Measurements from ENCODE around the gene CASKIN1.
"Not testable (repeated sequence)": the region's sequence is repeated elsewhere in the genome, so short reads cannot be mapped to it uniquely, and the experiment has no call there.

CASKIN1 gene

DNA sequence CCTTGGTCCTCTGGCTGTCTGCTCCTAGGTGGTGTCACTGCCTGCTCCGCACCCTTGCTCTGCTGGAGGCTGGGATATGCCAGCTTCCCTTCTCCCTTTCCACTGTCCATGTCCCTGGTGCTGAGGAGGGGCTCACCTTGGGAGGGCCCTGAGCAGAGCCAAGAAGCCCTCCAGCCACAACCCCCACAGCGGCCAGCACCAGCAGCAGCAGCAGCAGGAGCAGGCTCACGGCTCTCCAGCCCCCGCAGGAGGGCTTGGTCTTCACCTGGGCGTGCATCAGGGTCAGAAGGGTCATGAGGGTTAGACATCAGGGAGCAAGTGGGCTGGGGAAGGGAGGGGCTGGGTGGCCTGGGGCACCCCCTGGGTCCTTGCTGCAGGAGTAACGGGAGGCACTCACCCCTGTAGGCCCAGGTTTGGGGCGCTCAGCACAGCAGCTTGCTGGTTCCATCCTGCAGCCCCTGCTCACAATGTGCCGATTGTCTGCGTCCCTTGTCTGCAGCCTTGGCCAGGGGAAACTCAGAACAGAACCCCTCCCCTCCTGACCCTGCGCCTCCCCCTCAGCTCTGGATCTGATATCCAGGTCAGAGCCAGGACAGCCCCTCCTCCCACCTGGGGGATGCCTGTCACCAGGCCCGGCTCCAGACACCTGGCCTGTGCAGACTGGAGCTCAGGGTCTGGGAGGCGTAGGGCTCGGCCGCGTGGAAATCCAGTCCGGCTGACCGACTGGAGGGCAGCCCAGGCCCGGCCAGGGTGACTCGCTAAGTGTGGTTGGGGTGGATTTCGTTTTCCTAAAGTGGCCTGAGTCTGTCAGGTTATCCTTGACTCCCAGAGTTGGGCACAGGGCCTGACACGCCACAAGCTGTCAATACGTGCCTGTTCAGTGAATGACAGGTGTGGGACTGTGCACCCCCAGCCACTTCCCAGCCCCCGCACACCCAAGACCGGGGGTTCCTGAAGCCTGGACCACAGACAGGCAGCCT is 14.3 kb upstream of the CASKIN1 start, which contains the start of gene BRICD5:
BRICD5 (minus strand) TSS at position 478 of the 980 bp plus-strand sequence; CDS start at position 448, 30 bp downstream.
- DNase-seq (ENCODE audit: low read depth), result no peak

- no peak for DNase-seq (ENCODE audit: low read depth)
These were observed 13.6 kb upstream of the CASKIN1 start for GRCh38 chr16:2210009-2210332.

DNA sequence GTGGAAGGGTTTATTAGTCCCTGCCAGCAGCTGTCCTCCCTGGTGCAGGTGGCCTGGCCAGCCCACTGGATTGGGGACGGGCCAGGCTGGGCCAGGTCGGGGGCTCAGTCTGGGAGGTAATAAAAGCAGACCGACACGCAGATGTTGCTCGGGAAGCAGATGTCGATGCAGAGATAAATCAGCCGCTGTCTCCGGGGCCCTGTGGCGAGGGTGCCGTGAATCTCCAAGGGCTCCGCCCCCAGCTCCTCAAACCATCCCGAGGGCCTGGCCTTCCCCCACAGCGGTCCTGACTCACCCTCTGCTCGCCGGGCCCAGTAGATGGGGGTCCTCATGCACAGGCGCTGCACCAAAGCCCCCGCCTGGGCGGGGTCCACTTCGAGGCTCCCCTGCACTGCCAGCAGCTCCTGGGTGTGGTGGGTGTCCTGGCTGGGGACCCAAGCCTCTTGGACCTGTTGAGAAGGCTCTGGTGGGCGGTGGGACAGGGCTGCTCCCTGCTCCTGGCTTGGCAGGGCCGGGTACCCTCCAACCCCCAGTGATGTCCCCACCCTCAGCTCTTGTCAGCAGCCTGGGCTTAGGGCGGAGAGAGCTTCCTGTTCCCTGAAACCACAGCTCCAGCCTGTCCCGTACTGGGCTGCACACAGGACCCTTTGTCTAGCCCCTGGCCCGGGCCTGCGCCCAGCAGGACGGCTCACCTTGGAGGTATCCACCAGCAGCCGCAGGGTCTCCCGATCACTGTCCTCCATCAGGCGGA is 13.0 kb upstream of the CASKIN1 start:
- DNase-seq (ENCODE audit: low read depth), result no peak

DNA sequence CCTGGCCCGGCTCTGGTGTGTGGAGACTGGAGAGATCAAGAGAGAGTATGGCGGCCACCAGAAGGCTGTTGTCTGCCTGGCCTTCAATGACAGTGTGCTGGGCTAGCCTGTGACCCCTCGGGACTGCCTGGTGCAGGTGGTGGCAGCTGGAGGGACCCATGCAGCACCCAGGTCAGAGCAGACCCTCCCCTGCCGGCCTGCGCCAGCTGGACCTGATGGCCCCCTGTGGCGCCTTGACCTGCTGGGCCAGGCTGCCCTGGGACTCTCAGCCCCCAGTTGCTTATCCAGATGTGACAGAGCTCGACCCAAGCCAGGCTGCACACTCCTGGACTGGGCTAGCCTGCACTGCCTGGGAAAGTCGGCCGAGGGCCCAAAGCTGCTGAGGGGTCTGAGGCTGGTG is 12.4 kb upstream of the CASKIN1 start:
- DNase-seq (ENCODE audit: low read depth), result no peak

- DNase-seq (ENCODE audit: low read depth), result no peak
These were observed 11.9 kb upstream of the CASKIN1 start for GRCh38 chr16:2208308-2208707.

DNA sequence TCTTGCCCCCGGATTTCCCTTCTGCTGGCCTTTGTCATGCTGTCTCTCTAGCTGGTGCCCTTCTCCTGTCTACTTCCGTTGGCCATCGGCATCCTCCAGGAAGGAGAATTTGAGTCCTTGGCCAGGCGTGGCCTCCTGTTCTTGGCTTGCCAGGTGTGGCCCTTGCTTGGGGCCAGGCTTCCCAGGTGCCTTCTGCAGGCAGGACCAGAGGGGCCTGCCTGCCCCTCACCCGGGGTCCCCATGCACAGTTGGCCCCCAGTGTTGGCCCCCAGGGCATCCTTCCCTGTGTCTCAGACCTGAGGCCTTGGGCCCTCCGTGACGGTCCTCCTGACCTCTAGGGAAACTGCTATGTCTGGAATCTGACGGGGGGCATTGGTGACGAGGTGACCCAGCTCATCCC is 11.5 kb upstream of the CASKIN1 start:
- DNase-seq (ENCODE audit: low read depth), result no peak

DNA sequence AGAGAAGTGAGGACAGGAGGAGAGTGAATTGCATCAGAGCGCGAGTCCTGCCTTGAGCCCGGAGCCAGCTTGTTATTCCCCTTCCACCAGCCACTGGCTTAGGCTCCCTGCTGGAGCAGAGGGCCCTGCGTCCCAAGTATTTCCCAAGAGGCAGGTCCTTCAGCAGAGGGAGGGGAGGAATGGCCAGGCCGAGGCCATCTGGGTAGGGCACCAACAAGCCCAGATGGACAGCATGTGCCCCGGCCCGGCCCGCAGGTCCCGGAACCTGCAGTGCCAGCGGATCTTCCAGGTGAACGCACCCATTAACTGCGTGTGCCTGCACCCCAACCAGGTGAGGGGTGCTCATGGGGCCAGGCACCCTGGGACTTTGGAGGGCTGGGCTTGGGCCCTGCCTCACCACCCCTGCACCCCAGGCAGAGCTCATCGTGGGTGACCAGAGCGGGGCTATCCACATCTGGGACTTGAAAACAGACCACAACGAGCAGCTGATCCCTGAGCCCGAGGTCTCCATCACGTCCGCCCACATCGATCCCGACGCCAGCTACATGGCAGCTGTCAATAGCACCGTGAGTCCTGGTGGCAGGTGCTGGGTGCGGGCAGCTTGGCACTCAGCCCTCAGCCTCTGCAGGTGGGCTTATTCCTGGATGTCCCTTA is 10.5 kb upstream of the CASKIN1 start:
- DNase-seq (ENCODE audit: low read depth), result no peak

DNA sequence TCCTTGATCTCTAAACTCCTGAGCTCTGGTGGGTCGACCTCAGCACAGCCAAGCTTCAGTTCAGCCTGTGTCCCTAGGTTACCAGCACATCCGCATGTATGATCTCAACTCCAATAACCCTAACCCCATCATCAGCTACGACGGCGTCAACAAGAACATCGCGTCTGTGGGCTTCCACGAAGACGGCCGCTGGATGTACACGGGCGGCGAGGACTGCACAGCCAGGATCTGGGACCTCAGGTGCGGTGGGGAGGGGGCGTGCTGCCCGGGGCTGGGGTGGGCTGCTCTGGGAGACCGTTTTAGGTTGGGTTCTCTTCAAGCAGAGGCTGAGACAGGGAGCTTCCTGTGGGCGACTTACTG is 10.0 kb upstream of the CASKIN1 start:
- no peak for DNase-seq (ENCODE audit: low read depth)

GRCh38 chr16:2205967-2206313 is 9.5 kb upstream of the CASKIN1 start:
- DNase-seq (ENCODE audit: low read depth), result no peak

DNA sequence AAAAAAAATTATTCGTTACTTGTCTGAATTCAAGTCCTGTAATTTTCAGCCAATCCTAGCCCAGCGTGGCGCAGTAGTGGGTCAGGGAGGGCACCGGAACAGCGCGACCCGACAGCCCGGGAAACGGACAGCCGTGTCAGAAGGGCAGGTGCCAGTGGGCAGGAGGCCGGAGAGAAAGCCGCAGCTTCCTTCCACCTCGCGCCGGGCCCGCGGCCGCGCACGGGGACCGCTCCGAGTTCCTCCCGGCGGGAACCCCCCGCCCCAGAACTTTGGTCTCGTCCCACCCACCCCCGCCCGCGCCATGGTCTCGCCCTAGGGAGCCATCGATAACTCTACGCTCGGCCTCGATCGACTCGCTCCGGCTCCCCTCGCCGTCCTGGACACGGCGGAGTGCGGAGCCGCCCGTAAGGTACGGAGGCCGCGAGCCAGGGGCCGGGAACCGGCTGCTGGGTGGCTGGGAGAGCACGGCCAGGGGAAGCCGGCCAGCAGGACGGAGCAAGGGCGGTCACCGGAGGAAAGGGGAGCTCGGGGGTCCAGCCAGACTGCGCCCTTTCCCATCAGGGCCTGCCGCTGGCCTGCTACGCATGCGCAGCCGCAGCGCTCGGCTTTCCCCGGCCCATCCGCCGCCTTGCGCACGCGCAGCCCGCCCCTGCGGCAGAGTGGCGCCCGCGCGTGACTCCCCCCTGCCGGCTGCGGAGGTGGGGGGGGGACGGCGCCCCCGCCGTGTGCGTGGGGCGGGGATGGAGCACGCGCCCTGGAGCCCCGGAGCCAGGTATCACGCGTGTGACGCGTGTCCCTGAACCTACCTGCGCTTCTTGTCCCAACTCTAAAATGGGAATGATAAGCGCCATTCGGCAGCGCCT is 8.9 kb upstream of the CASKIN1 start, which contains the start of gene MLST8:
MLST8 (plus strand) TSS at position 351 of the 863 bp plus-strand sequence. CDS start 632 bp downstream, outside the sequence.
- peak; percentile 87 for DNase-seq (ENCODE audit: low read depth)

GRCh38 chr16:2204416-2205103 is 8.2 kb upstream of the CASKIN1 start:
- DNase-seq (ENCODE audit: low read depth), result no peak

- DNase-seq (ENCODE audit: low read depth), result not testable (repeated sequence)
These were observed 6.8 kb upstream of the CASKIN1 start for GRCh38 chr16:2203119-2203688.

- DNase-seq (ENCODE audit: low read depth), result no peak
These were observed 3.9 kb upstream of the CASKIN1 start for GRCh38 chr16:2200313-2200712.

- no peak for DNase-seq (ENCODE audit: low read depth)
These were observed 3.3 kb upstream of the CASKIN1 start for GRCh38 chr16:2199621-2200139.

GRCh38 chr16:2199095-2199494 is 2.7 kb upstream of the CASKIN1 start:
- DNase-seq (ENCODE audit: low read depth), result no peak

DNA sequence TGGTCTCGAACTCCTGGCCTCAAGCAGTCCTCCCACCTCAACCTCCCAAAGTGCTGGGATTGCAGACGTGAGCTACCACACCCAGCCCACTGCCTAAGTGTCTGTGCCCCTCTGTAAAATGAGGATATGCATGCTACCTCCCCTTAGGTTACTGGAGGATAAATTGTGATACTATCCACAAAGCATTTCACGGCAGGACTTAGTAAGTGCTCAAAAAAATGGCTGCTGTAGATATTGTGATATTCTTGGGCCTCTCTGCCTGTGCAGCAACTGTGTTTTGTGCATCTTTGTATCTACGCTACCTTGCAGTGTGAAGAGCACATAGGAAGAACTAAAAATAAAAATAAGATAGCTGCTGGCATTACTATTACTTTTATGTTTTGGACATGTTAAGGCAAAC is 1.9 kb upstream of the CASKIN1 start:
- DNase-seq (ENCODE audit: low read depth), result no peak

GRCh38 chr16:2197765-2198164 is 1.4 kb upstream of the CASKIN1 start:
- DNase-seq (ENCODE audit: low read depth), result no peak

DNA sequence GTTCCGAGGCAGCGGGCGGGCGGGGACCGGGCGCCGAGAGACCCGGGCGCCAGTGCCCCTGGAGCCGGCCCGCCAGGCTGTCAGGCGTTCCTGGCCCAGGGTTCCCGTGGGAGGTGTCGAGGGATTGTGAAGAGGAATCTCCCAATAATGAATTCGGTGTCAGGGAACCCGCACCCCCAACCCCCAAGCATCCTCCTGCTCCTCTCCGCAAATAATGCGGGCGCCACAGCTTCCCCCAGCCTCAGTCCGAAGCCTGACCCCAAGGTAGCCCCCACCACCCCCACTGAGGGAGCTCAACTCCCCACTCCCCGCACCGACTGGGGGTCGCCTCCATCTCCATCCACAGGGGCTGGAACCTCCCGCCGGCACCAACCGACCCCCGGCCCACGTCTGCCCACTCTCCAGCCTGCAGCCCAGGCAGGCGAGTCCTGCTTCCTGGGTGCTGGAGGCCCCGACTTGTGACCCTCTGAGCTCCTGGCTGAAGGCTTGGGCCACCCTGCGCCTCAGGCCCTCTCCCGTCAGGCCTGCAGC is 641 bp upstream of the CASKIN1 start:
- no peak for DNase-seq (ENCODE audit: low read depth)

GRCh38 chr16:2195322-2196161 is 863 bp downstream of the CASKIN1 start:
- DNase-seq (ENCODE audit: low read depth), result no peak
